Measurements from ENCODE around the gene PPP1R13L. TPM values are rescaled to one million over a fixed set of nuclear protein-coding genes. Genes with fewer than 3 reads are reported as not detected.
"Not testable (repeated sequence)": the region's sequence is repeated elsewhere in the genome, so short reads cannot be mapped to it uniquely, and the experiment has no call there.

Gene PPP1R13L
- total RNA-seq, 1 donor from 2014 or later, result 5.1 TPM

DNA sequence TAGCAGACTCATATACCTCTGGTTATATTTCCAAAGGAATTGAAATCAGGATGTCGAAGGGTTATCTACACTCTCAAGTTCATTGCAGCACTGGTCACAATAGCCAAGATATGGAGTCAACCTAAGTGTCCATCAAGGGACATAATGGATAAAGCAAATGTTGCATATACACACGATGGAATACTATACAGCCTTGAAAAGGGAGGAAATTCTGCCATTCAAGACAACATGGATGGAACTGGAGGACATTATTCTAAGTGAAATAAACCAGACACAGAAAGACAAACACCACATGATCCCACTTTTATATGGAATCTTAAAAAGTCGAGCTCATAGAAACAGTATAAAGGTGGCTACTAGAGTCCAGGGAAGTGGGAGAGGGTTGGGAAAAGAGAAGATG is 32.5 kb upstream of the PPP1R13L start:
- TF ChIP-seq CTCF (IDR thresholded peaks at IDR 0.05), result no peak
- intact Hi-C loops (cut with micrococcal nuclease), result no loop called here
- POLR2A ChIA-PET, result interaction anchor here (3.3 kb wide), 1 partner anchor 42 kb away, joined by 92 read pairs; no protein-coding TSS in a partner anchor
- DNase-seq (no peak), ATAC-seq (ENCODE audit: low read depth) (no peak)
- Mint-ChIP-seq H3K4me1 (peaks cover 20% of the 10 kb centered on the region), H3K27ac (no peak overlapping the region), H3K36me3 (ENCODE audit: low read depth) (no peaks in the 10 kb centered on the region), H3K4me3 (no peak overlapping the region), H3K9me3 (no peaks in the 10 kb centered on the region), H3K27me3 (no peaks in the 10 kb centered on the region)
- CTCF ChIA-PET, result interaction anchor here (3.1 to 5.4 kb wide), 2 partner anchors 35 to 42 kb away, joined by 21 to 336 read pairs; no protein-coding TSS in a partner anchor

GRCh38 chr19:45432543-45432942 is 27.7 kb upstream of the PPP1R13L start:
- H3K9me3 Mint-ChIP-seq; H3K27ac Mint-ChIP-seq; H3K36me3 Mint-ChIP-seq (ENCODE audit: low read depth); DNase-seq; H3K4me3 Mint-ChIP-seq; intact Hi-C loops (cut with micrococcal nuclease); H3K27me3 Mint-ChIP-seq; POLR2A ChIA-PET; CTCF ChIA-PET; ATAC-seq (ENCODE audit: low read depth): not testable (repeated sequence)
- peaks cover 13% of the 10 kb centered on the region for H3K4me1 Mint-ChIP-seq

GRCh38 chr19:45431008-45431407 is 26.1 kb upstream of the PPP1R13L start:
- H3K4me3 Mint-ChIP-seq; DNase-seq; H3K27me3 Mint-ChIP-seq; intact Hi-C loops (cut with micrococcal nuclease); ATAC-seq (ENCODE audit: low read depth); H3K27ac Mint-ChIP-seq; H3K36me3 Mint-ChIP-seq (ENCODE audit: low read depth); H3K9me3 Mint-ChIP-seq: not testable (repeated sequence)
- POLR2A ChIA-PET, result interaction anchor here (0.6 to 1.3 kb wide), 3 partner anchors 8 to 65 kb away, joined by 4 to 5 read pairs (median 5); partner anchors contain the start of gene FOSB
- CTCF ChIA-PET, result interaction anchor here (0.8 to 1.7 kb wide), 3 partner anchors 8 to 54 kb away, joined by 3 to 11 read pairs (median 5); no protein-coding TSS in a partner anchor
- peaks cover 16% of the 10 kb centered on the region for H3K4me1 Mint-ChIP-seq

DNA sequence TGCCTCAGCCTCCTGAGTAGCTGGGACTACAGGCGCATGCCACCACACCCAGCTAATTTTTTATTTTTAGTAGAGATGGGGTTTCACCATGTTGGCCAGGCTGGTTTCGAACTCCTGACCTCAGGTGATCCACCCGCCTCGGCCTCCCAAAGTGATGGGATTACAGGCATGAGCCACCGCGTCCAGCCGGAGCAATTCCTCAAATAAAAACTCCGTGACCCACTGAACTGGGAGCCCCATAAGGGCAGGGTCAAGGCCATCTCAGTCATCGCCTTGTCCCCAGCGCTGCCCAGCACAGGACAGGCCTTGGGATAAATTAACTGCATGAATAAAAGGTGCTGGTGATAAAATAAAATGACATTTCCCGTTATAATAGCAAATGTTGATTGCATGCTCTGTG is 25.0 kb upstream of the PPP1R13L start:
- H3K27ac Mint-ChIP-seq; H3K4me3 Mint-ChIP-seq; H3K36me3 Mint-ChIP-seq (ENCODE audit: low read depth); ATAC-seq (ENCODE audit: low read depth); H3K27me3 Mint-ChIP-seq; DNase-seq; H3K9me3 Mint-ChIP-seq: not testable (repeated sequence)
- intact Hi-C loops (cut with micrococcal nuclease), result loop anchor here (5.0 to 10.0 kb wide), 3 partner anchors 127 to 345 kb away; no protein-coding TSS in a partner anchor
- ChIA-PET CTCF (interaction anchor here (0.6 to 1.5 kb wide), 2 partner anchors 10 to 16 kb away, joined by 3 to 11 read pairs; no protein-coding TSS in a partner anchor), POLR2A (interaction anchor here (0.8 to 1.3 kb wide), 2 partner anchors 9 to 49 kb away, joined by 4 to 5 read pairs; no protein-coding TSS in a partner anchor)
- peaks cover 16% of the 10 kb centered on the region for H3K4me1 Mint-ChIP-seq

DNA sequence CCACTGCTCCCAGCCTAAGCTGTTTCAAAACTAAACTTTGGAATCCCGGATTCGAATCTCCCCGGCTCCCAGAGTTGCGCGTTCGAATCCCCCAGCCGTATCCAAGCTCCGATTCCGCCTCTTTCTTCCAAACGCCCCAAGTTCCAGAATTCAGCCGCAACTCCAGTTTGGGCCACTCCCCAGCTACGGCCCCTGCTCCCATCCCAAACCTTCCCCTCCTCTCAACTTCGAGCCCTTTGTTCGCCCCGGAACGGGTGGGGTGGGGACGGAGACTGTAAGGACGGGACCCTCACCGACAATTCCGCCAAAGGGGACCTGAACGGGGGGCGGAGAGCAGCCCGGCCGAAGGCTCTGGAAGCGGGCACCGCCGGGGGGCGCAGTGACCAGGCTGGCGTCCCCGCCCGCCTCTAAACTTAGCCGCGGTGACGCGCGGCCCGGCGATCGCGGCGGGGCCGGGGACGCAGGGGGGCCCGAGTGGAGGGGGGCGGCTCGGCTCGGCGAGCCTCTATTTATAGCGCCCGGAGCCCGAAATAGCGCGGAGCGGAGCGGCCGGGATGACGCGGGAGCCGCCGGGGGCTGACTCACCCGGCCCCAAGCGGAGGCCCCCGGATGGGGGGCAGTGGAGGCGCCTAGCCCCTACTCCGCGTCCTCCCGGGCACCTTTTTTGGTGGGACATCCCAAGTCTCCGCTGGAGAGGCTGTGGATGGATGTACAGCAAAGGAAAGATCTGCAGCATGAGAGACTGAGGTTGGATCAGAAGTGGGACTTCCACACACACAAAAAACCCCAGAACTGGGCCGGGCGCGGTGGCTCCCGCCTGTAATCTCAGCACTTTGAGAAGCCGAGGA is 23.7 kb upstream of the PPP1R13L start:
- H3K9me3 Mint-ChIP-seq, result no peaks in the 10 kb centered on the region
- ChIA-PET POLR2A (interaction anchor here (0.6 to 1.3 kb wide), 5 partner anchors 11 to 386 kb away, joined by 3 to 9 read pairs (median 3); no protein-coding TSS in a partner anchor), CTCF (interaction anchor here (0.8 to 1.4 kb wide), 4 partner anchors 11 to 57 kb away, joined by 3 to 17 read pairs (median 4); no protein-coding TSS in a partner anchor)
- H3K27ac Mint-ChIP-seq, result no peak overlapping the region
- no peaks in the 10 kb centered on the region for H3K27me3 Mint-ChIP-seq
- intact Hi-C loops (cut with micrococcal nuclease), result loop anchor here (1.0 to 10.0 kb wide), 4 partner anchors 57 to 346 kb away; no protein-coding TSS in a partner anchor
- H3K4me3 Mint-ChIP-seq, result peak overlapping the region; percentile 80
- ATAC-seq (ENCODE audit: low read depth), result peak; percentile 9
- peaks cover 27% of the 10 kb centered on the region for H3K4me1 Mint-ChIP-seq
- H3K36me3 Mint-ChIP-seq (ENCODE audit: low read depth), result peaks cover 1% of the 10 kb centered on the region
- no peak for DNase-seq
- no peak for TF ChIP-seq CTCF (IDR thresholded peaks at IDR 0.05)

DNA sequence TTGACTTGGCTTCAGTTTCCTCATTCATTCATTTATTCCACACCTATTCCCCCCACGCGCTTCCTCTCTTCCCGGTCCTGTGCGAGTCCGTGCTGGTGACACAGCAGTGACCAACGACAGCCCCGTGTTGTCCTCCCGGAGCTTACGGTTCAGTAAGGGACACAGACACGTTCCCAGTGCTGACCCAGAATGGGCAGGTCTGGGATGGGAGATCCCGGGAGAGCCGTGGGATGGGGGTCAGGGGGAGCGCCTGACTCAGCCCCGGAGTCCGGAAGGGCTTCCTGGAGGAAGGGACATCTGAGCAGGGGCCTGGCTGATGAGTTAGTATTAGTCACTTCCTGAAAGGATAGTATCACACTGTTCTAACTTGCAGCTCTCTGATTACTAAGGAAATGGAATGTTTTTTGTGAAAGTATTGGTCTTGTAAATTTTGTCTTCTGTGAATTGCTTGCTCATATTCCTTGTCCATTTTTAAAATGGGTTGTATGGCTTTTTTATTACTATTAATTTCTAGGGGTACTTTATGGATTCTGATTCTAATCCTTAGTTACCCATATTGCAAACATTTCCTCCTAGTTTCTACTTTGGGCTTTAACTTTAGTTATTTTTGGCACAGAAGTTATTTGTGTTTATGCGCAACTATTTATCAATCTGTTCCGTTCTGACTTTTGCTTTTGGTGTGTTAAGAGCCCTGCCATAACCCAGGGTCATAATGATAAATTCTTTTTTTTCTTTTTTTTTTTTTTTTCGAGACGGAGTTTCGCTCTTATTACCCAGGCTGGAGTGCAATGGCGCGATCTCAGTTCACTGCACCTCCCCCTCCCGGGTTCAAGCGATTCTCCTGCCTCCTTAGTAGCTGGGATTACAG is 19.6 kb upstream of the PPP1R13L start:
- no peak for ATAC-seq (ENCODE audit: low read depth)
- CTCF ChIA-PET, result interaction anchor here (1.0 to 1.8 kb wide), 3 partner anchors 15 to 54 kb away, joined by 5 to 7 read pairs (median 5); no protein-coding TSS in a partner anchor

More for the DNA sequence above, 19.6 kb upstream of the PPP1R13L start:
- no peak for DNase-seq
- H3K27me3 Mint-ChIP-seq, result no peaks in the 10 kb centered on the region
- intact Hi-C loops (cut with micrococcal nuclease), result loop anchor here (5.0 to 10.0 kb wide), 3 partner anchors 133 to 350 kb away; no protein-coding TSS in a partner anchor
- POLR2A ChIA-PET, result interaction anchor here (0.5 to 1.2 kb wide), 7 partner anchors 19 to 506 kb away, joined by 3 to 6 read pairs (median 3); partner anchors contain the start of gene QPCTL
- H3K36me3 Mint-ChIP-seq (ENCODE audit: low read depth), result peaks cover 22% of the 10 kb centered on the region
- peak overlapping the region; percentile 89 for H3K27ac Mint-ChIP-seq
- peak overlapping the region; percentile 96 for H3K4me3 Mint-ChIP-seq
- no peaks in the 10 kb centered on the region for H3K9me3 Mint-ChIP-seq
- H3K4me1 Mint-ChIP-seq, result peaks cover 60% of the 10 kb centered on the region
- no peak for TF ChIP-seq CTCF (IDR thresholded peaks at IDR 0.05)

Data from activated B cell treated with CpG ODN at 0.5 μM for 24 hours (primary cell).